HG03469 (cell line): ENCODE results near the gene MAP4K1.

Experiments used
- ATAC-seq: cut with Tn5 transposase; IDR thresholded peaks from one replicate; pipeline ENCODE4 v1.9.1; 2021; ENCODE audit warnings: mild to moderate bottlenecking, moderate library complexity, moderate number of reproducible peaks; ENCODE audit not compliant: unreplicated experiment

Gene MAP4K1

GRCh38 chr19:38617764-38618589 is at the start of gene MAP4K1:
MAP4K1 (minus strand) TSS chr19:38617953; CDS start chr19:38617895, 58 bp downstream.
- ATAC-seq, result peak; percentile 35

- no peak for ATAC-seq
These were observed 49.1 kb upstream of the MAP4K1 start for GRCh38 chr19:38666663-38667511.

GRCh38 chr19:38665950-38666662 is 48.4 kb upstream of the MAP4K1 start:
- no peak for ATAC-seq

GRCh38 chr19:38665219-38665931 is 47.6 kb upstream of the MAP4K1 start:
- no peak for ATAC-seq

GRCh38 chr19:38664503-38665211 is 46.9 kb upstream of the MAP4K1 start:
- ATAC-seq, result no peak

- no peak for ATAC-seq
These were observed 46.3 kb upstream of the MAP4K1 start for GRCh38 chr19:38663957-38664502.

GRCh38 chr19:38663156-38663651 is 45.5 kb upstream of the MAP4K1 start:
- ATAC-seq, result no peak

- ATAC-seq, result no peak
These were observed 44.9 kb upstream of the MAP4K1 start for GRCh38 chr19:38662537-38663155.

GRCh38 chr19:38661996-38662395 is 44.2 kb upstream of the MAP4K1 start:
- no peak for ATAC-seq

GRCh38 chr19:38661136-38661535 is 43.4 kb upstream of the MAP4K1 start:
- ATAC-seq, result no peak

GRCh38 chr19:38660724-38661123 is 43.0 kb upstream of the MAP4K1 start:
- no peak for ATAC-seq

- no peak for ATAC-seq
These were observed 40.9 kb upstream of the MAP4K1 start for GRCh38 chr19:38658462-38659306.

GRCh38 chr19:38657633-38658222 is 40.0 kb upstream of the MAP4K1 start:
- ATAC-seq, result no peak

GRCh38 chr19:38656171-38656981 is 38.6 kb upstream of the MAP4K1 start:
- ATAC-seq, result no peak

GRCh38 chr19:38655148-38655824 is 37.5 kb upstream of the MAP4K1 start:
- ATAC-seq, result no peak

GRCh38 chr19:38654628-38655055 is 36.9 kb upstream of the MAP4K1 start:
- ATAC-seq, result no peak
